Measurements from ENCODE around the gene IRGQ.
"Not testable (repeated sequence)": the region's sequence is repeated elsewhere in the genome, so short reads cannot be mapped to it uniquely, and the experiment has no call there.

IRGQ gene

DNA sequence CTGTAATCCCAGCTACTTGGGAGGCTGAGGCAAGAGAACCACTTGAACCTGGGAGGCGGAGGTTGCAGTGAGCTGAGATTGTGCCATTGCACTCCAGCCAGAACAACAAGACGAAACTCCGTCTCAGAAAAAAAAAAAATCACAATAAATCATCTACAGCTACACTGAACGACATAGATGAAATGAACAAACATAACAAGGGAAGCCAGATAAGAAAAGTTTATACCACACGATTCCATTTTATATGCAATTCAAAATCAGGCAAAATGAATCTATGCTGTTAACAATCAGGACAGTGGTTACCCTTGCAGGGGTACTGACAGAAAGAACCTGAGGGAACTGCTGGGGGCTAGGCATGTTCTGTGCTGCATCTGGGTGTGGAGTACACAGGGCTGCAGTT is 26.3 kb downstream of the IRGQ start:
- no peak for ATAC-seq

DNA sequence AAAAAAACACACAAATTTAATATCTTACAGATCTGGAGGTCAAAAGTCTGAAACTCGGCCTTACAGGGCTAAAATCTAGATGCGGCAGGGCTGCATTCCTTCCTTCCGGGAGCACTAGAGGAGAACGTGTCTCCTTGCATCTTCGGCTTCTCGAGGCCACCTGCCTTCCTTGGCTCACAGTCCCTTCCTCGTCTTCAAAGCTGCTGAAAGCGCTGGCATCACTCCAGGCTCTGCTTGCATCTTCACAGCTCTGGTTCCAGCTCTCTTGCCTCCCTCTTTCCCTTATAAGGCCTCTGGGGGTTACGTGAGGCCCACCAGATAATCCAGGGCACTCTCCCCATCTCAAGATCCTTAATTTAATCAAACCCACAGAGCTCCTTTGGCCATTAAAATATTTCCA is 31.1 kb downstream of the IRGQ start:
- ATAC-seq: no peak

DNA sequence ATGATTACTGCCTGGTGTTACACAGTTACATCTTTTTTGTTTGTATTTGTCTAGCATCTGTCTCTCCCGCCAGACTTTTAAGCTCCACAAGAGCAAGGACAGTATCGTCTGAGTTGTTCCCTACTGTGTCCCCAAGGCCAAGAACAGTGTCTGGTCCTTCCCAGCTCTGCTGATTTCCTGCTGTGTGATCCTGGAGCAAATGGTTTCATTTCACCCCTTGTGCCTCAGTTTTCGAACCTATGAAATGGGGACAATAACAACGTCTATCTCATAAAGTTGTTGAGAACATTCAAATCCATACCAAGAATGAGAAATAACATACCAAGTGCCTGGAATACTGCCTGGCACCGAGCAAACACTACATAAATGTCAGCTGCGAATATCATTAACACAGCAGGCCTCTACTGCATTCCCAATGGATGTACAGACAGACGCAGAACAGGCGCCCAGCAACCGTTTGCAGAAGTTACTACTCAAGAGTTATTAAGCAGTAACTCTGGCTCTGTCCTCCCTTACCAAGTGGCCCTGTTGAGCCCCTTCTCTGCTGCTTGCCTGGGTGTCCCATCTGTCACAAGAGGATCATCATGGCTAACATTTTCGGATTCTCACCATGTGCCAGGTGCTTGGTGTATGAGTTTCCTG is 32.0 kb downstream of the IRGQ start:
- ATAC-seq: no peak

DNA sequence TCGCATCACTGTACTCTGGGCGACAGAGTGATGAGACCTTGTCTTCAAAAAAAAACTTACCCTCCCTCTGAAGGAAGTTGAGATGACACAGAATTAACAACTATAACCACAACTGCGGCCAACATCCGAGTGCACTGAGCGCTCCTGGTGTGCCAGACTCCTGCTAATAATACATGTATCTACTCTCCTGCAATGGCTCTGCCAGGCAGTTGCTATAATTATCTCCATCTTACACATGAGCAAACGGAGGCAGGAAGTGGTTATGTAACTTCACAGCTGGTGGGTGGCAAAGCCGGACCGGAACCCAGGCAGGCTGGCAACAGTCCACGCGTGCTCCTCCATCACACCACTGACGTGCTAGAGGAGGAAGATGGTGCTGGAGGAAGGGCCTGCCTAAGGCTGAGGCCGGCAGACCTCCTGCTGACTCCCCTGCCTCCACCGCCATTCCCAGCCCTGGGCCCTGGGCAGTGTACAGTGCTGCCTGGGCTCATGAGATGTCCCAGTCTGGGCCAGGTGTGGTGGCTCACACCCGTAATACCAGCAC is 33.2 kb downstream of the IRGQ start:
- peak; percentile 94 to 98 for ATAC-seq

DNA sequence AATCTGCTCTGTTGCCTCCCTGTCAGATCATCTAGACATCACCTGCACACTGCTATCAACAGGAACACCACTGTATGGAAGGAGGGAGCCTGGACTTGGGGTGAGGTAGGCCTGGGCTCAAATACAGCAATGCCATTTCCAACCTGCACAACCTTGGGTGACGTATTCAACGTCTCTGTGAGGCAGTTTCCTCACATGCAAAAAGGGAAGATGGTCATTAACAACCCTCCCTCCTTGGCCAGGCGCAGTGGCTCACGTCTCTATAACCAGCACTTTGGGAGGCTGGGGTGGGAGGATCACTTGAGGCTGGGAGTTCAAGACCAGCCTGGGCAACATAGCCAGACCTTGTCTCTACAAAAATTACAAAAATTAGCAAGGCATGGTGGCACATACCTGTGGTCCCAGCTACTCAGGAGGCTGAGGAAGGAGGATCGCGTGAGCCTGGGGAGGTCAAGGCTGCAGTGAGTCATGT is 33.7 kb downstream of the IRGQ start:
- ATAC-seq: no peak

DNA sequence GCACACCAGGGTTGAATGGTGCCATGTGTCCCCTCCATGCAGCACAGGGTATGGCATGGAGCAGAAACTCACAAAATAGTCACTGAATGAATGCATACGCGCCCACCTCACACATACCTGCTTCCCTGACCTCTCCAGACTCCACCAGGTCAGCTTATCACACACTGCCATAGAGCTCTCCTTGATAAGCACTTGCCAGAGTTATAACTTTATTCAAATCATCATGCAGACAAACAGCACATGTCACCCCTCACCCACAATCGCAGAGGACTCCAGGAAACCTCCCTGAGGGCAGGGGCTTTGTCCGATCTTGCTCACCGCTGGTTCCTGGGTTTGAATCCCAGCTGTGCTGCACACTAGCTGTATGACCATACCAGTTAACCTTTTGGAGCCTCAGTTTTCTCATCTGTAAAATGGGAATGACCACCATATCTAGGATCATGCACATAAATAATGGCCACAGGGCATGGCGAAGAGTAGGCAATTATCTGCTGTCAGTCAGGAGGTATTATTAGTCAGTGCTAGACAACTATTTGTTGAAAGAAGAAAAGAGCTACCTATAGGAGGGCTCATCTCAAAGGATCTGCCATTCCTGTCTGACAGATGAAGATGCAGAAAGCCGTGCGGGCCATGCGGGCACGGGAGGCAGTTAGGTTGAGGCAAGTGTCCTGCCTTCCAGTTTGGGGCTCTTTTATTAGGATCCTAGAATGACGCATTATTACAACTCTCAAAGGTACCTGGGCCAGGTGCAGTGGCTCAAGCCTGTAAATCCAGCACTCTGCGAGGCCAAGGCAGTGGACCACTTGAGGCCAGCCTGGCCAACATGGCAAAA is 34.6 kb downstream of the IRGQ start:
- no peak for ATAC-seq

DNA sequence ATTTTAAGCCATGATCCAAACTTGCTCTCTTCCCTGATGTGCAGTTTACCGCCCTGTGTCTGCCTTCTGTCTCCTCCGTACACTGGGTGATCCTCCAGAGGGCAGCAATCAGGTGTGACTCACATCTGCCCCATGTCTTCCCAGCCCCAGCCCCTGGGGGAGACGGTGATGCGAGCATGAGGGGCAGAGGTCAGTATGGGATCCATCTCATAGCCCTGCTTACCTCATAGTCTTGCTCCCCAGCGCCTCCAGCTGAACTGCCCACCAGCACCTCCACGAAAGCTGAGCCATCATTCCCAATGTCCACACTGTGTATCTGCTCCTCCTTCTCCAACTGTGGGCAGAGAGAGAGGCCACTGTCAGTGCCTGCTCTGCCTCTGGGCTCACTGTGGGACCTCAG is 35.2 kb downstream of the IRGQ start:
- no peak for ATAC-seq

DNA sequence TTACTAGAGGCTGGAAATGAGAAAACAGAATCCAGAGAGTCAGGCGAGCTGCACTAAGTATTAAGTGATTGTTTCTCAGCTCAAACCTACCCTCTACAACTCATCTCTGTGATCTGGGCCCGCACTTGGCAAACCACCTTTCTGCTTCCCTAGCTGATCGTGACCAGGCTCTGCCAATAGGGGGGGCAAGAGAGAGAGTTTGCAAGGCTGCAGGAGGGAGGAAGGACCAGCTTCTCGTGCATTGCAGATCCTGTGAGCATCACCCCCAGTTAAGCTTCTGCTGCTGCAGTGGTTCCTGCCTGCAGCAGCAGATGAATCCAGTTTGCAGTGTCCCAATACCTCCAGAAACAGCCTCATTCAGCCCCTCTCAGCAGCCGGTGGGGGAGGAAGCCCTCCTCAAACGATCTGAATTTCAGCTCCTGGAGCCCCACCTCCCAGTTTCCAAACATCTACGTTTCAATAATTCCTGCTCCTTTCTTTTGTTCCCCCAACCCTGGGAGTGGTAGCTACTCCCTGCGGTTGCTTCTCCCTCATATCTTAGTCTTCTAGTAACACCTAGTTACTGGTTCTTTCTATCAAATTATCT is 40.7 kb downstream of the IRGQ start:
- peak; percentile 85 to 94 for ATAC-seq

DNA sequence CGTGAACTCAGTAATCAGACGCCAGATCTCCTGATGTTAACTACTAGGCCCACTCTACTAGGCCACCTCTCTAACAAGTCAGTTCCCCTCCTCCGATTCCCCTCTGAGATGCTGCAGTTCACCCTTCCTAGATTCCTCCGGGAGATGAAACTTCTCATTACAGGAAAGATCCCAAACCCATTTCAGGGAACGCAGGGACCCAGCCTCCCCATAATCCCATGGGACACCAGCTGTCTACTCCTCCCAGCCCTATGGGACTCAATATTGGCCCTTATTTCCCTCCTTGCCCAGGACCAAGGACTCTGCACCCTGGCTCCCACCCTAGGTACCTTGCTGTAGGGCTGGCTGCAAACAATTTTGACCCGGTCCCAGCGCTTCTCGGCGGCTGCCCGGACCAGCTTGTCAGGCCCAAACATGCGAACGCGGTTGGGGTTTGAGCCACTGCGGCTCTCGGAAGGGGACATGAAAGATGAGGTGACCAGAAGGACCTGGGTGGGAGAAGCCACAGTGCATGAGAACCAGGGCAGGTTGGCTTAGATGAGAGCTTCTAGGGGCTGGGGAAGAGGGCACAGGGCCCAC is 41.5 kb downstream of the IRGQ start:
- no peak for ATAC-seq

DNA sequence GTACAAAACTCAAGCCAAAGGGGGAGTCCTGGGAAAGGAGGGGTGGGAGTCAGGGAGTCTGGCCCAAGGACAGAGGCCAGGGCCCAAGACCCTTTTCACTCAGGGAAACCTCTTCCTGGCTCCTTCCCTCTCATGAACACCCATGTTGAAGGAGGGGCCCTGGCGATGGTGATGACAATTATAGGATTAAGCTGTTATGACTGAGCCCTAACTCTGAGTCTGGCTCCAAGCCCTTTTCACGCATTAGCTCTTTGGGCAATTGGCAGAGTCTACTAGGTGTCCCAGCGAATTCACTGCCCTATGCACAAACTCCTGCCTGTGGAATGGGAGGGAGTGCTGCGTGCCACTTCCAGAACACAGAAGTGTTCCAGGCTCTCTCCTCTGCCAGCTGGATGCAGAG is 42.3 kb downstream of the IRGQ start:
- ATAC-seq: no peak

DNA sequence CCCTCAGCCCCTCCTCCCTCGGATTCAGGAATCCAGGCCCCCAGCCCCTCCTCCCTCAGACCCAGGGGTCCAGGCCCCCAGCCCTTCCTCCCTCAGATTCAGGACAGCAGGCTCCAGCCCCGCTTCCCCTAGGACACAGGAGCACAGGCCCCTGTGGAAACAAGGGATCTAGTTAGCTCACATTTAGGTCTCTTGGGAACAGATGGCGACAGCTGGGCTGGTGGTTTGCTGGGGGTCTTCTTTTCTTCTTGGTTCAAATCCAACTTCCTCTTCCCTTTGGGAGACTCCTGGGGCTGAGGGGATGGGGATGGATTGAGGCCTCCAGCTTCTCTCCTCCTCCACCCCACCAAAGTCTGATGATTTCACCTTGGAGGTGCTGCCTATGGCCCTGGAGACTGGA is 43.3 kb downstream of the IRGQ start:
- ATAC-seq: no peak

DNA sequence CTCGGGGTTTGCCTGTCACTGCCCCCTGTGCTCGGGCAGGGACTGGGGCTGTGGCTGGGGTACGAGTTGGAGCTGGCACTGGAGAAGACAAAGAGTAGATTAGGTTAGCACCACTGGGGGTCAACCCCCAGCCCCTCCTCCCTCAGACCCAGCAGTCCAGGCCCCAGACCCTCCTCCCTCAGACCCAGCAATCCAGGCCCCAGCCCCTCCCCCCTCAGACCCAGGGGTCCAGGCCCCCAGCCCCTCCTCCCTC is 43.8 kb downstream of the IRGQ start:
- no peak for ATAC-seq

DNA sequence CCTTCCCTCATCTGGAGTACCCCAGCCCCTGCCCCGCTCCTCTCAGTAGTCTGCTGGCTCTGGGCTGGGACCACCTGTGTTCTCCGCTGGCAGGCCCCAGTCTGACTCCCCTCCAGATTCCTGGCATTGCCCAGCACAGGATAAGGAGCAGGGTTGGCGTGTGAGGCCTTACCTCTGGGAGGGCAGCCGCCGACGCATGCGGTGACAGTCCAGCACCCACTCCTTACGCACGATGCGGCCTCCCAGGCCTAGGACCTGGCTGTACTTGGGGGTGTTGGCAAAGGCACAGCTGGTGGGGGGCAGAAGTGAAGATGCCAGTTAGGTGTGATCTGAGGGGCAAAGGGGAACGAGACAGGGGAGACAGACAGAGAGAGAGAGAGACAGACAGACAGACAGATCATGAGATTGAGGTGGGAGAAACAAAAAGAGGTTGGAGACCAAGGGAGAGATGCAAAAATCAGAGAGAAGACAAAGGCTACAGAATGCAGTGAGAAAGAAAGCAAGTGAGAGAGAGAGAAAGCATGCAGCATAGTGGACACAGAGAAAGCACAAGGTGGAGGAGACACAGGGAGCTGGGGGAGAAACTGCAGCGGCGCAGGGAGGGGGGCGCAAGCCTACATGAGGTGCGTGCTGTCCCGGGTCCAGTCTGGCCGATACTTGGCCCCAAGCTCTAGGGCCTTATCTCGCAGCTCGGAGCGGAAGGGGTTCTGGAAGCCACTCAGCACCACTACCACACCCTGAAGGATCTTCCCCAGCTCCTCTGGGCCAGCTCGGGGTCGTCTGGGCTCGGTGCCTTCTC is 44.3 kb downstream of the IRGQ start:
- no peak for ATAC-seq

DNA sequence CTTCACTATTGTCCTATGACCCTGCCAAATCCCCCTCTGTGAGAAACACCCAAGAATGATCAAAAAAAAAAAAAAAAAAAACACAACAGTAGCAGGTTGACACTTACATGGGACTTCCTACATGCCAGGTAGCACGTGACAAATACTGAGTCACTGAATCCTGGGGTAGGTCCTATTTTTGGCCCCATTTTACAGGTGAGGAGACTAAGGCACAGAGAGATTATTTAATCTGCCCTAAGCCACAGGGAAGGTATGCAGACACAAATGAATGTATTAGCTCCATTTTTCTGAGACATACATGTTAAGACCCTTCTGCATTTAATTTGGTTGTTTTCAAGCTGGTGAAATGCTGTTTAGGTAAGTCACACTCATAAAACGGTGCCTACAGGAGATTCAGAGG is 47.2 kb downstream of the IRGQ start:
- no peak for ATAC-seq

DNA sequence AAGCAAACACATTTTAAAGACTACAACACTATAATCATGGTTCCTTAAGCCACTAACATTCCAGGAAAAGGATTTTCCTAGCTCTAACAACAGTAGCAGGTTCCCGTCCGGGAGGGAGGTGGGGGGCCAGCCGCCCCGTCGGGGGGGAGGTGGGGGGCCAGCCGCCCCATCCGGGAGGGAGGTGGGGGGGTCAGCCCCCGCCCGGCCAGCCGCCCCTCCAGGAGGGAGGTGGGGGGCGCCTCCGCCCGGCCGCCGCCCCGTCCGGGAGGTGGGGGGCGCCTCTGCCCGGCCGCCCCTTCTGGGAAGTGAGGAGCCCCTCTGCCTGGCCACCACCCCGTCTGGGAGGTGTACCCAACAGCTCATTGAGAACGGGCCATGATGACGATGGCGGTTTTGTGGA is 48.0 kb downstream of the IRGQ start:
- not testable (repeated sequence) for ATAC-seq

DNA sequence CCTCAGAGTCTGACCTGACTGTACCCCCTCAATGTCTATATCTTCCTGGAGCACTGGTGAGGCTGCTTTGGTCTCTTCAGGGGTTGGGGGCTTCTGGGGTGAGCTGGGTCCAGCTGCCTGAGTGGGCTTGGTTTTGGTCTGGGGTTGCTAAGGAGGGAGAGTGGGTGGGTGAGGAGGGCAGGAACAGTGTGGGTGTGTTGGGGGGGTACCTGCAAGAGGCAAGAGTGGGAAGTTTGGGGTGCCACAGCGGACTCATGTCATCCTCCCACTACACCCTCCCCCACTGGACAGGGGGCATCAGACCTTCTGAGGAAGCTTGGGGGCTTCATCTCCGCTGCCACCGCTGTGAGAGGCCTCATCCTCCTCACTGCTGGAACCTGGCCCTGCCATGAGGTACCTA is 49.4 kb downstream of the IRGQ start:
- no peak for ATAC-seq

DNA sequence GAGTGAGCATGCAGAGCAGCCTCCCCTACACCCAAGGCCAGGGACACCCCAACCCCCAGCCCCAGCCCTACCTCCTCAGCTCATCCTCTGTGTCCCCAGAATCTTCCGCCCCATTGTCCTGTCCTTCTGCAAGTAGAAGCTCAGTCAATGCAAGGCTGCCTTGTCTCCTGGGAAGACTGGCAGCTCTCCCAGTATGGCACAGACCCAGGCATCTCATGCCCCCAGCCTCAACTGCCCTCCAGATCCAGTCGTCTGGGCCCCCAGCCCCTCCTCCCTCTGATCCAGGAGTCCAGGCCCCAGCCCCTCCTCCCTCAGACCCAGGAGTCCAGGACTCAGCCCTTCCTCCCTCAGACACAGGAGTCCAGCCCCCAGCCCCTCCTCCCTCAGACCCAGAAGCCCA is 50.0 kb downstream of the IRGQ start:
- no peak for ATAC-seq

DNA sequence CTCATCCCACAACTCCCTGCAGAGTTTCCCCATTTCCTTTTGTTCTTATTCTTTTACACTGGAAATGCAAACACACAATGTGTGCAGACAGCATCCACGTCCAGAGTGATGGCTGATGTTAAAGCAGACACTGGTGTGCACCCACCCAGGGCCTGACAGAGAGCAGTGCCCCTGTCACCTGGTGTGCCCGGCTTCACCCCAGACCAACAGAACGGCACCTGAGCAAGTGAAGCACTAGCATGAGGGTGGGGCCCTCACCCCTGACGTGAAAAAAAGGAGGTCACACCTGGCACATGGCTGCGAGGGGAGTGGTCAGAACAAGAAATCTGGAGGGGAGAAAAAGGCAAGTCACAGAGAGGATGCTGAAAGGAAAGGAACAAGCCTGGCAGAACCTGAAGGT is 50.7 kb downstream of the IRGQ start:
- ATAC-seq: no peak

DNA sequence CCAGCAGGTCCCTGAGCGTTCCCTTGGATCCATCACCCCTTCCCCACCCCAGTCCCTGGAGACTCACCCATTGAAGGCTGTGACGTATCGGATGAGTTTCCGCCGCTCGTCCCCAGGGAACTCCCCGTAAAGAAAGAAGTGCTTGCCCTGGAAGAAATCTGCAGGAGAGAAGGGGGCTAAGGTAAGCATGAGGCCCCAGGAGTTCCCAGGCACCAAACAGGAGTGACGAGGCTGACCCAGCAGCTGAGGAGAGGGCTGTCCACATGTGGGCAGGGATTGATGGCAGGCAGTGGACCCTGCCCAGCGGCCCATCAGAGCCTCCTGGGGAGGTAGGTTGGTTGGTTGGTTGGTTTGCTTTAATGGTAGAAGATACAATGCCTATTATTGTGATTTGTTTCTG is 51.9 kb downstream of the IRGQ start:
- no peak for ATAC-seq

DNA sequence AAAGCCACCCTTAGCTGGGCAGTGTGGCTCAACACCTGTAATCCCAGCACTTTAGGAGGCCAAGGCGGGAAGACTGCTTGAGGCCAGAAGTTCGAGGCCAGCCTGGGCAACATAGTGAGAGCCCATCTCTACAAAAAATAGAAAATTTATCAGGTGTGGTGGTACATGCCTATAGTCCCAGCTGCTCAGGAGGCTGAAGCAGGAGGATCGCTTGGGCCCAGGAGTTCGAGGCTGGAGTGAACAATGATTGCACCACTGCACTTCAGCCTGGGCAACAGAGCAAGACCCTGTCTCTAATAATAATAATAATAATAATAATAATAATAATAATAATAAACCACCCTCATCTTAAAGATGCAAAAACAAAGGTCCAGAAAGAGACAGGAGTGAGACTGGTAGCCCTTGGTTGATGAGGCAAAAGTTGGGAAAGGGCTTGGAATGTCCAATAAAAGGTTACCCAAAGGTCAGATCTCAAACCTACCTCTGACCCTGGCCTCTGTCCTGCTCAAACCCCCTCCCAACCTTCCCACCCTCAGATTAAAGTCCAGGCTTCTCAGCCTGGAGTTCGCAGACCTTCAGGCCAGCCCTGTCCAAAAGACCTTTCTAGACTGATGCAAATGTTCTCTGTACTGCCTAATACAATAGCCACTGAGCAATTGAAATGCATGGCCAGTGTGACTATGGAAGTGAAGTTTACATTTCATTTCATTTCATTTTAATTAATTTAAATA is 53.8 kb downstream of the IRGQ start:
- ATAC-seq: no peak

DNA sequence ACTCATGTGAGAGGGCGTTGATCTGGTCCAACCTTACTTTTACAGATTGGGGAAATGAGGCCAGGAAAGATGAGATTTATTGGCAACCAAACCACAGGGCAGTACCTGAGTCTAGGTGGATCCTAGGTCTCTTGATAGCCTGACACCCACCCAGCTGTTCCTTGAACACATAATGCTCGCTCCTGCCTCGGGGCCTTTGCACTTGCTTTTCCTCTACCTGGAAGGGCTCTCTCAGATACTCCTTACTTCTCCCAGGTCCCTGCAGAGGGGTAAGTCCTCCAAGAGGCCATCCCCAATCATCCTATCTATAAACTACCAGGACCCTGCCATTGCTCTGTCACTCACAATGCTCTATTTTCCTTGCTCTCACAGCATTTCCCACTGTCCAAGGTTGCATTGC is 55.6 kb downstream of the IRGQ start:
- no peak for ATAC-seq

DNA sequence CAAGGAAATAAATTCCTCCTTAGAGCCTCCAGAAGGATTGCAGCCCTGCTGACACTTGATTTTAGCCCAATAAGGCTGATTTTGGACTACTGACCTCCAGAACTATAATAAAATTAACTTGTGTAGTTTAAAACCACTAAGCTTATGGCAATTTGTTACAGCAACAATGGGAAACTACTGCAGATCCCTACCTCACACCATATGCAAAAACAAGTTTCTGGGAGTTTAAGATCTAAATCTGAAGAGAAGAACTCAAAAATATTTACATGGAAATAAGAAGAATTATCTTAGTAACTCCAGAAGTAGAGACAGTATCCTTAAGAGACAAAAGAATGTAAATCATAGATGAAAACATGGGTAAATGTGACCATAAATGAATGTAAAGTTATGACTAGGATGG is 57.0 kb downstream of the IRGQ start:
- no peak for ATAC-seq

Data from activated CD4-positive, CD25-positive, alpha-beta regulatory T cell treated with anti-CD3 and anti-CD28 coated beads, Interleukin-2, amount 50 U/mL, for 24 hours (primary cell).